Astrocyte of the spinal cord (primary cell): ENCODE data around the gene ITGA1.
A peak's percentile ranks its signal among the peaks of the same experiment; 100 is the strongest.

Experiments
- DNase-seq: peaks from one replicate; pipeline ENCODE4 v3.0.0; 2011; ENCODE audit warnings: low read depth, low spot score
- H3K4me3 ChIP-seq: 2 replicates; pipeline ENCODE4 v1.5.1; 2011; ENCODE audit warnings: low read depth, mild to moderate bottlenecking, low read length, moderate library complexity
- in situ Hi-C: cut with HindIII; loops from 2 replicates; pipeline ENCODE4 v1.10.0; 2017; ENCODE audit warnings: low sequenced_read_pairs
- TF ChIP-seq, protein P1 (sequence below): IDR thresholded peaks from 2 replicates; pipeline ENCODE4 v1.5.1; 2012; ENCODE audit warnings: low read depth, mild to moderate bottlenecking, low read length, inconsistent platforms

Gene ITGA1

DNA sequence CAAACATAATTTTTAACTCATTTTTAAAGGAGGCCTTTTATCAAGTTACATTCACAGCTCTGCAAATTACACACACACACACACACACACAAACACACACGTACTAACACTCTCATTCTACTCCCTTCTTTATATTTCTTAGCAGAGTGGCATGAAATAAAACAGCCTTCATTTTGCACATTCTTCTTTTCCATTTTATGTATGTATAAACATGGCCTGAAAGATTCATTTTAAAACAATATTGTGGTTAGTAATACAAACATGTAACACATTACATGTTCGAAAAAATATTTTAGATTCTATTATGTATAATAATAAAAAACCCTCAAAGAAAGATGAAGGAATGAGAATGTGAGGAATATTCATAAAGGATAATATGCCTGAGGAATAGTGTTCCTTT lies 115.4 kb downstream of the ITGA1 start:
- H3K4me3 ChIP-seq, result no peak overlapping the region
- TF ChIP-seq, protein P1, sequence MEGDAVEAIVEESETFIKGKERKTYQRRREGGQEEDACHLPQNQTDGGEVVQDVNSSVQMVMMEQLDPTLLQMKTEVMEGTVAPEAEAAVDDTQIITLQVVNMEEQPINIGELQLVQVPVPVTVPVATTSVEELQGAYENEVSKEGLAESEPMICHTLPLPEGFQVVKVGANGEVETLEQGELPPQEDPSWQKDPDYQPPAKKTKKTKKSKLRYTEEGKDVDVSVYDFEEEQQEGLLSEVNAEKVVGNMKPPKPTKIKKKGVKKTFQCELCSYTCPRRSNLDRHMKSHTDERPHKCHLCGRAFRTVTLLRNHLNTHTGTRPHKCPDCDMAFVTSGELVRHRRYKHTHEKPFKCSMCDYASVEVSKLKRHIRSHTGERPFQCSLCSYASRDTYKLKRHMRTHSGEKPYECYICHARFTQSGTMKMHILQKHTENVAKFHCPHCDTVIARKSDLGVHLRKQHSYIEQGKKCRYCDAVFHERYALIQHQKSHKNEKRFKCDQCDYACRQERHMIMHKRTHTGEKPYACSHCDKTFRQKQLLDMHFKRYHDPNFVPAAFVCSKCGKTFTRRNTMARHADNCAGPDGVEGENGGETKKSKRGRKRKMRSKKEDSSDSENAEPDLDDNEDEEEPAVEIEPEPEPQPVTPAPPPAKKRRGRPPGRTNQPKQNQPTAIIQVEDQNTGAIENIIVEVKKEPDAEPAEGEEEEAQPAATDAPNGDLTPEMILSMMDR, result no peak
- peak; percentile 16 for DNase-seq
- in situ Hi-C loops, result no loop called here

DNA sequence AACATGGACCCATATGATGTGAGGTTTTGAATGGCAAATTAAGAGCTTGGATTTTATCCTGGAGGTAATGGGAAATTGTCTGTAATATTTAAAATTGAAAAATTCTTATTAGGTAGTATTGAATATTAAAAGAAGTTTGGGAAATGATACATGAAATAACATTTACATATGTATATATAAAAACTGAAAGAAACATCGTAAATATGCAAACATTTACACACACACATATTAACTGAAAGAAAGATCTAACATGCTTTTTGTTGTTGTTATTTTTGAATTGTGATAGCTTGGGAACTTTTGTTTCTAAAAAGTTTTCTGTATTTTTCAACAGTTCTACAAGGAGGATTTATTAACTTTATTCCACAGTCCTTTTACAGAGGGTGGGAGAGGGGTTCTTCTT lies 118.6 kb downstream of the ITGA1 start:
- TF ChIP-seq, protein P1, result no peak
- no peak for DNase-seq
- no peak overlapping the region for H3K4me3 ChIP-seq
- in situ Hi-C loops, result no loop called here

GRCh38 chr5:52906845-52907244 lies 119.1 kb downstream of the ITGA1 start:
- TF ChIP-seq, protein P1, result no peak
- no peak for DNase-seq
- no peak overlapping the region for H3K4me3 ChIP-seq
- in situ Hi-C loops, result no loop called here

- TF ChIP-seq, protein P1, result no peak
- DNase-seq, result no peak
- no peak overlapping the region for H3K4me3 ChIP-seq
- in situ Hi-C loops, result no loop called here
Measured at GRCh38 chr5:52909192-52909591, 121.5 kb downstream of the ITGA1 start.

DNA sequence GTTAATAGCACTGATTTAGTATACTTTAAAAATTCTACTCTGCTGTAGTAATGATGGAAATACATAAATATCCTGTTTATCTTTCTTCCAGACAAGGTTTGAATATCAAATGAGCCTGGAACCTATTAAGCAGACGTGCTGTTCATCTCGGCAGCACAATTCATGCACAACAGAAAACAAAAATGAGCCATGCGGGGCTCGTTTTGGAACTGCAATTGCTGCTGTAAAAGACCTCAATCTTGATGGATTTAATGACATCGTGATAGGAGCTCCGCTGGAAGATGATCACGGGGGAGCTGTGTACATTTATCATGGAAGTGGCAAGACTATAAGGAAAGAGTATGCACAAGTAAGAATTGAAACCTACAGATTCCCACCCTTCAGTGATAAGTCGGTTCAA lies 122.4 kb downstream of the ITGA1 start:
- DNase-seq, result no peak
- H3K4me3 ChIP-seq, result no peak overlapping the region
- in situ Hi-C loops, result no loop called here
- TF ChIP-seq, protein P1, result no peak

DNA sequence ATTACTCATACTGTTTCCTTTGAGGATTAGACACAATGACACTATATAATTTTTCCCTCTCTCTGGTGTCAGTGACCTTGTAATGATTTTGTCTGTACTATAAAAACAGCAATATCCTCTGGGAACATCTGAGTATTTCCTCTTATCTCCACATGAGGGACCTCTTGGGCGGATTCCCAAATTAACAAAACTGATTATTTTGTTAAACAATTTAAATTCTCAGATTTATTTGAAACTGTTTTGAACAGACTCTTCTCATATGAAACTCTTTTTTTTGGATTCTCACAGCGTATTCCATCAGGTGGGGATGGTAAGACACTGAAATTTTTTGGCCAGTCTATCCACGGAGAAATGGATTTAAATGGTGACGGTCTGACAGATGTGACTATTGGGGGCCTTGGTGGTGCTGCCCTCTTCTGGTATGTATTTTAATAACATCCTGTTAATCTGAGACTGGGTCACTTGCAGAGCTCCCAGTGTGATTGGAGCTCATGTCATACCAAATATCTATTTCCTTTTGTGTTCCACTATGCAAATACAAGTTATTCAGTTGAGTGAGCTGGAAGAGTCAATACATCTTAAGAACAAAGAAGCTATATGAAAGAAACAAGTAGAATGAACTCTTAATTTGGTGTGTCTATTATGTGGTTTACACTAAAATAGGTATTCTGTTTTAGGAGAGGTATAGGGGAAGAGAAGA lies 127.6 kb downstream of the ITGA1 start:
- DNase-seq, result peak; percentile 87
- in situ Hi-C loops, result no loop called here
- peak overlapping the region; percentile 36 for H3K4me3 ChIP-seq
- TF ChIP-seq, protein P1, result peak; percentile 45
